Stimulated activated CD8-positive, alpha-beta memory T cell treated with anti-CD3 and anti-CD28 coated beads, Interleukin-4, amount 100 ng/mL, for 1 hour (primary cell): ENCODE results near the gene DOCK8.
"Not testable (repeated sequence)": the region's sequence is repeated elsewhere in the genome, so short reads cannot be mapped to it uniquely, and the experiment has no call there.

Experiments
- DNase-seq, 2 donors: peaks; one replicate each; pipeline ENCODE4 v3.0.0-alpha.2; 2020; ENCODE audit warnings: low read depth in 2 of 2, low spot score in 1 of 2

DOCK8 gene

GRCh38 chr9:224582-225520, 10.2 kb downstream of the DOCK8 start:
- no peak for DNase-seq

GRCh38 chr9:227860-228259, 13.2 kb downstream of the DOCK8 start:
- no peak for DNase-seq

- DNase-seq, result no peak
Measured at GRCh38 chr9:228929-229695, 14.4 kb downstream of the DOCK8 start.

- not testable (repeated sequence) for DNase-seq
Measured at GRCh38 chr9:231625-232024, 17.0 kb downstream of the DOCK8 start.

- DNase-seq, result not testable (repeated sequence)
Measured at GRCh38 chr9:233708-234107, 19.0 kb downstream of the DOCK8 start.

- no peak for DNase-seq
Measured at GRCh38 chr9:237141-237857, 22.6 kb downstream of the DOCK8 start.

GRCh38 chr9:237858-238345, 23.2 kb downstream of the DOCK8 start:
- no peak for DNase-seq

GRCh38 chr9:242461-243080, 27.9 kb downstream of the DOCK8 start:
- no peak for DNase-seq

- no peak for DNase-seq
Measured at GRCh38 chr9:248278-248961, 33.8 kb downstream of the DOCK8 start.

GRCh38 chr9:249025-249424, 34.4 kb downstream of the DOCK8 start:
- DNase-seq, result no peak

- no peak for DNase-seq
Measured at GRCh38 chr9:250039-250438, 35.4 kb downstream of the DOCK8 start.

GRCh38 chr9:250625-251024, 36.0 kb downstream of the DOCK8 start:
- DNase-seq, result no peak

- no peak for DNase-seq
Measured at GRCh38 chr9:251398-251797, 36.7 kb downstream of the DOCK8 start.

GRCh38 chr9:253539-253938, 38.9 kb downstream of the DOCK8 start:
- no peak for DNase-seq

- DNase-seq, result no peak
Measured at GRCh38 chr9:254516-254915, 39.9 kb downstream of the DOCK8 start.

GRCh38 chr9:257957-258356, 43.3 kb downstream of the DOCK8 start:
- no peak for DNase-seq

- no peak for DNase-seq
Measured at GRCh38 chr9:259405-260404, 45.0 kb downstream of the DOCK8 start.

- DNase-seq, result no peak
Measured at GRCh38 chr9:264231-264630, 49.6 kb downstream of the DOCK8 start.

GRCh38 chr9:265209-265870, 50.7 kb downstream of the DOCK8 start:
- DNase-seq, result no peak
